ENCODE measurements around the gene HDHD3.

Gene HDHD3, protein sequence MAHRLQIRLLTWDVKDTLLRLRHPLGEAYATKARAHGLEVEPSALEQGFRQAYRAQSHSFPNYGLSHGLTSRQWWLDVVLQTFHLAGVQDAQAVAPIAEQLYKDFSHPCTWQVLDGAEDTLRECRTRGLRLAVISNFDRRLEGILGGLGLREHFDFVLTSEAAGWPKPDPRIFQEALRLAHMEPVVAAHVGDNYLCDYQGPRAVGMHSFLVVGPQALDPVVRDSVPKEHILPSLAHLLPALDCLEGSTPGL

DNA sequence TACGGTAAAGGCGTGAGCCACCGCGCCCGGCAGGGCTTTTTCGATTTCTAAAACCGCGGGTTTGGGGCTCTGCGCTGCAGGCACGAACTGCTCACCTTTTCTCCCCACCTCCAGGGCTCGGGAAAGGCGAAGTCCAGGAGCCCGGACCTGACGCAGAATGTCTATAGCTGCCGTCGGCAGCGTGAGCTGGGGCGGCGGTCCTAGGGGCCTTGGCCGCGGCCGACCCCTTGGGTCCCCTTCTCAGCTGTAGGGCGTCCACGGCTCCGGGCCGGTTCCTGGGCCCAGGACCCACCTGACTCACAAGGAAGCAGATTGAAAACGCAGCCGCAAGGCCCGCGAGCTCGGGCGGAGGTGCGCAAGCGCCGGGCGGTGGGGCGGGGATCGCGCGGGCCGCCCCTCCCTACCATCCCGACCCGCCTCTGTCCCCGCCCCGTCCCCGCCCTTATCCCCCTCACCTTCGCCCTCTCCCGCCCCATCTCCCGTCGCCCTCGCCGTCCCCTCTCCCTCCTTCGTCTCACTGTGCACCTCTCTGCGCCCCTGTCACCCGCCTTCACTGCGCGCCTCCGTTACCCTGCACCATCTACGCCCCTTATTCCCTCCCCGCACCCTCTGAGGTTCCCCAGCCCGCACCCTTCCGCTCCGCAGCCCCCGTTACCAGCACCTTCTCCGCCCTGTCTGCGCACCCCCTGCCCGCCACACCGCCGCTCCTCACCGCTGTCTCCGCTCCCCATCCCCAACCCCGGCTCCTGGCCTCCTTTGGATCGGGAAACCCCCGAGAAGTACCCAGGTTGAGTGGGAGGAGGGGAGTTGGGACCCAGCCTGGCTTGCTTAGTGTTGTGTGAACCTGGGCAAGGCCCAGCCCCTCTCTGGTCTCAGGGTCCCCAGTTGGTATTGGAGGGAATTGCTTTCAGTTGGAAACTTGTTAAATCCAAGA lies at the start of gene HDHD3:
HDHD3 (minus strand) TSS at position 353 of the 934 bp plus-strand sequence. CDS start 2,632 bp downstream, outside the sequence.
- H3K36me3 ChIP-seq (ENCODE audit: insufficient read depth, low read length) = no peaks in the 10 kb centered on the region
- no peak within 1 kb of the TSS for H3K27ac ChIP-seq
- H3K9me3 ChIP-seq (ENCODE audit: low read depth, low read length) = no peaks in the 10 kb centered on the region
- no peak for DNase-seq (ENCODE audit: low read depth, low spot score)
- H3K9ac ChIP-seq (ENCODE audit: insufficient read length) = peak within 1 kb of the TSS; percentile 81
- TF ChIP-seq EZH2 (IDR thresholded peaks at IDR 0.05) (no peak), POLR2AphosphoS5 (IDR thresholded peaks at IDR 0.05; ENCODE audit: borderline replicate concordance, low read depth, low read length) (peak; percentile 78), FOXP2 (optimal IDR thresholded peaks at IDR 0.05; ENCODE audit: control extremely low read depth, extremely low read length, insufficient read depth) (no peak)
- H3K4me3 ChIP-seq = peak within 1 kb of the TSS; percentile 87

DNA sequence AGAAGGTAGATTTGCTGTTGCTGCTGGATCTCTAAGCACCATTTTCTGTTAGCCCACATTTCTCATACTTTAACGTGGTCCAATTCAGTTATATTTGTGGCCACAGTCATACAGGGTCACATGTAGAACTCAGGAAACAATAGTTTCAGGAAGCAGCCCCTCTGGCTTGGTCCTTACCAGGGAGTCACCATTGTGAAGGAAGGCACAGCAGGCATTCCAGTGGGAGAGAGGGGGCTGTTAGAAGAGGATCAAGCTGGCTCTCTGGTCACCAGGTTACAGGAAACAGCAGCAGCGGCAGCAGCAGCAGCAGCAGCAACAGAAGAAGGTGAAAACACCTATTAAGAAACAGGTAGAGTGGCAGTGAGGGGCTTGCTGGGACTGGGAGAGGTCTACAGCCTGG lies 48.3 kb upstream of the HDHD3 start:
- H3K27ac ChIP-seq = no peak overlapping the region
- no peak overlapping the region for H3K9ac ChIP-seq (ENCODE audit: insufficient read length)
- TF ChIP-seq POLR2AphosphoS5 (IDR thresholded peaks at IDR 0.05; ENCODE audit: borderline replicate concordance, low read depth, low read length) (no peak), EZH2 (IDR thresholded peaks at IDR 0.05) (no peak), FOXP2 (optimal IDR thresholded peaks at IDR 0.05; ENCODE audit: control extremely low read depth, extremely low read length, insufficient read depth) (no peak)
- DNase-seq (ENCODE audit: low read depth, low spot score) = no peak
- no peaks in the 10 kb centered on the region for H3K36me3 ChIP-seq (ENCODE audit: insufficient read depth, low read length)
- H3K4me3 ChIP-seq = no peak overlapping the region
- H3K9me3 ChIP-seq (ENCODE audit: low read depth, low read length) = no peaks in the 10 kb centered on the region

DNA sequence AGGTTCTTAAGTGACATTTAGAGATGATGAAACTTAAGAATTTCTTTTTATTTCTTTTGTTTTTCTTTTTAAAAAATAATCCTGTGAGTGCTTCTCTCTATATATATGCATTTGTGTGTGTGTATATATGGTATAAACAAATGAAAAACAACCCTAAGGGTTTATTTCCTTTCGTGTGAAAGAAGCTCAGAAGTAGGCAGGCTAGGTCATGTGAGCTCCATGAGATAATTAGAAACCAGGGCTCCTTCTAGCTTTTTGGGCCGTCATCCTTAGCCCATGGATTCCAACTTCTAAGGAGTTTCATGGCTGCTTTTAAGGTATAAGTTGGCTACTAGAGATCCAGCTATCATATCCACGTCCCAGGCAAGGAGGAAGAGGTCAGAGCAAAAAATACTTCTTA lies 44.9 kb upstream of the HDHD3 start:
- Histone ChIP-seq H3K27ac (no peak overlapping the region), H3K9ac (ENCODE audit: insufficient read length) (no peak overlapping the region), H3K4me3 (no peak overlapping the region), H3K36me3 (ENCODE audit: insufficient read depth, low read length) (no peaks in the 10 kb centered on the region), H3K9me3 (ENCODE audit: low read depth, low read length) (no peaks in the 10 kb centered on the region)
- TF ChIP-seq POLR2AphosphoS5 (IDR thresholded peaks at IDR 0.05; ENCODE audit: borderline replicate concordance, low read depth, low read length) (no peak), EZH2 (IDR thresholded peaks at IDR 0.05) (no peak), FOXP2 (optimal IDR thresholded peaks at IDR 0.05; ENCODE audit: control extremely low read depth, extremely low read length, insufficient read depth) (no peak)
- no peak for DNase-seq (ENCODE audit: low read depth, low spot score)

DNA sequence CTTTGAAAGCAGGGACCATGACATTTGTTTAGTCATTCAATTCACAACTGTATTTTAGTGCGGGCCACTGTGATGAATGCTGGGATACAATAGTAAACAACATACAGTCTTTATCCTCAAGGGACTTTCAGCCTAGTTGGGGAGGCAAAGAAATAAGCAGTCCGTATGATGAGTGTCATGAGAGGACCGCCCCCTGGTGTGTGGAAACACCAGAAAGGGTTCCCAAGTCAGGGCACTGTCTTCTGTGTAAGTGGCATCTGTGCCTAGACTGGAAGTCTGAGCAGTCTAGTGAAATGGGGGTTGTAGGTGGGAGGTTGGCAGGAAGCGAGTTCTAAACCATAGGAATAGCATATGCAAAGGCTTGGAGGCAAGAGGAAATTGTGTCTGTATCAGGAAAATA lies 40.6 kb upstream of the HDHD3 start:
- H3K4me3 ChIP-seq = no peak overlapping the region
- no peaks in the 10 kb centered on the region for H3K9me3 ChIP-seq (ENCODE audit: low read depth, low read length)
- DNase-seq (ENCODE audit: low read depth, low spot score) = no peak
- H3K36me3 ChIP-seq (ENCODE audit: insufficient read depth, low read length) = no peaks in the 10 kb centered on the region
- H3K9ac ChIP-seq (ENCODE audit: insufficient read length) = no peak overlapping the region
- TF ChIP-seq FOXP2 (optimal IDR thresholded peaks at IDR 0.05; ENCODE audit: control extremely low read depth, extremely low read length, insufficient read depth) (no peak), POLR2AphosphoS5 (IDR thresholded peaks at IDR 0.05; ENCODE audit: borderline replicate concordance, low read depth, low read length) (no peak), EZH2 (IDR thresholded peaks at IDR 0.05) (no peak)
- no peak overlapping the region for H3K27ac ChIP-seq

DNA sequence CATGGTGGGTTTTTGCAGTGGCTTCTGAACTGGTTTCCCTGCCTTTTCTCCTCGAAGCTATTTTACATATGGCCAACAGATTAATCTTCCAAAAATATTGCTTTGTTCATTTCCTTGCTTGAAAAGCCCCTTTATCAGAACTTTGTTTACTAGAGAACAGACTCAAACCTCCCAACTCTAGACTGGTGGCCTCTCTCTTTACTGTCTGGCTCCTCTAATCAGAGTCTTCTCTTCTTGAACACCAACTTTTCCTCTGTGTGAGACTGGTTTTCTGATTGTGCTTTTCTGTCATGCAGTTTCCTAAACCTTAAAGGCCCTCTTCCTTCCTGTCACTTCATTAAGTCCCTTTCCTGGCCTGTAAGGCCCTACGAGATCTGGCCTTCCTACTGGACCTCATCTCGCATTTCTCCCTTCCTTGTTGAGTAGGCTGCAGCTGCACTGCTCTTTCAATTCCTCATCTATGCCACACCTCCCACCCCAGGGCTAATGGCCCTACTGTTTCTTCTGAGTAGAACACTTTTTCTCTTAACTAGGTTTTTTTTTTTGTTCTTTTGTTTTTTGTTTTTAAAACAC lies 39.4 kb upstream of the HDHD3 start:
- DNase-seq (ENCODE audit: low read depth, low spot score) = no peak
- Histone ChIP-seq H3K4me3 (no peak overlapping the region), H3K27ac (no peak overlapping the region), H3K9ac (ENCODE audit: insufficient read length) (no peak overlapping the region), H3K9me3 (ENCODE audit: low read depth, low read length) (no peaks in the 10 kb centered on the region), H3K36me3 (ENCODE audit: insufficient read depth, low read length) (no peaks in the 10 kb centered on the region)
- TF ChIP-seq POLR2AphosphoS5 (IDR thresholded peaks at IDR 0.05; ENCODE audit: borderline replicate concordance, low read depth, low read length) = no peak
- no peak for TF ChIP-seq FOXP2 (optimal IDR thresholded peaks at IDR 0.05; ENCODE audit: control extremely low read depth, extremely low read length, insufficient read depth)
- no peak for TF ChIP-seq EZH2 (IDR thresholded peaks at IDR 0.05)

DNA sequence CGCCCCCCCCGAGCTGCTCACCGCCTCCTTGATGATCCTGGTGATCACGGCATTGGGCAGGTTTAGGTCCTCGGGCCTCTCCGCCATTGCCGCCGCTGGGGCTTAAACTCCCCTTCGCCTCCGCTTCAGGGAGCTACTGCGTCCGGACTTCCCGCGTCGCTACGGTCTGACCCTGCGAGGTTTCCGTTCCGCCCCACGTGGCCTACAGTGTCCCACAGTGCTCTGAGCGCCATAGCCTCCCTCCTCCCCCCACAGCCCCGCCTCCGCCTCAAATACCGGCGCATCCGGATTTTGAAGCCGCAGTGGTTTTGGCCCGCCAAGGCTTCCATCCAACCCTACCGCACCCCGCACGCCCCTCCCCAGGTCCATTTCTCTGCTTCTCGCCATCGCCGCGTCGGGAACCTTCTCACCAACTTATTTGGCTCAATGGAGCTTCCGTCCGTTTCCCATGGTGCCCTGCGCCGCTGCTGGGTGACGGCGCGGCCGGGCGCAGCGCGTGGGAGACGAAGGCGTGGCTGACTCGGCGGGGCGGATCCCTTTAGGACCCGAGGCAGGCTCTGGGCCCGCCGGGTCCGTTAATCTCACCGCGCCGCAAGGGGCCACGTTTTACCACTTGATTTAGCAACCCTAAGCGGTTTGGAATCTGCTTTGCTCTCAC lies 33.5 kb upstream of the HDHD3 start, which contains the start of the genes C9orf43 and POLE3:
C9orf43 (plus strand) TSS at position 541 of the 658 bp plus-strand sequence. CDS start 2,747 bp downstream, outside the sequence.
POLE3 (minus strand) TSS at position 469 of the 658 bp plus-strand sequence; CDS start at position 87, 382 bp downstream.
- Histone ChIP-seq H3K9ac (ENCODE audit: insufficient read length) (peak within 1 kb of the TSS; percentile 98), H3K36me3 (ENCODE audit: insufficient read depth, low read length) (peaks cover 27% of the 10 kb centered on the region)
- peak; percentile 70 for TF ChIP-seq FOXP2 (optimal IDR thresholded peaks at IDR 0.05; ENCODE audit: control extremely low read depth, extremely low read length, insufficient read depth)
- TF ChIP-seq POLR2AphosphoS5 (IDR thresholded peaks at IDR 0.05; ENCODE audit: borderline replicate concordance, low read depth, low read length) = peak; percentile 84
- no peak for TF ChIP-seq EZH2 (IDR thresholded peaks at IDR 0.05)

DNA sequence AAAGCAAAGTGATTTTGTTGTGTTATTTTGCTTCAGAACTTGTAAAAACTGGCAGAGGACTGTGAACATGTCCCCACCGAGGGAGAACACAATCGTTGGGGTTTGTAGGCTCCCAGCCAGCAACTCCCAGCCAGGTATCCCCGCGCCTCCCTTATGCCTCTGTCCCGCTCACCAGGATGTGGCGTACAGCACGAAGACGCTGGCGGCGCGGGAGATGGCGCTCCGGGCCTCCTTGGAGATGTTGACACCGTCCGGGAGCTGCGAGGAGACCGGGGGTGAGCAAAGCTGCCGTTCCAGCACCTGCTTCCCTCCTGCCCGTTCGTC lies 33.1 kb upstream of the HDHD3 start:
- DNase-seq (ENCODE audit: low read depth, low spot score) = no peak
- peak overlapping the region; percentile 98 for H3K27ac ChIP-seq

More for the DNA sequence above, 33.5 kb upstream of the HDHD3 start, which contains the start of the genes C9orf43 and POLE3:
- Histone ChIP-seq H3K9me3 (ENCODE audit: low read depth, low read length) (no peaks in the 10 kb centered on the region), H3K4me3 (peak within 1 kb of the TSS; percentile 90), H3K27ac (peak within 1 kb of the TSS; percentile 98)
- DNase-seq (ENCODE audit: low read depth, low spot score) = peak; percentile 79

More for the DNA sequence above, 33.1 kb upstream of the HDHD3 start:
- TF ChIP-seq EZH2 (IDR thresholded peaks at IDR 0.05) = no peak
- TF ChIP-seq POLR2AphosphoS5 (IDR thresholded peaks at IDR 0.05; ENCODE audit: borderline replicate concordance, low read depth, low read length) = no peak
- TF ChIP-seq FOXP2 (optimal IDR thresholded peaks at IDR 0.05; ENCODE audit: control extremely low read depth, extremely low read length, insufficient read depth) = no peak
- H3K9me3 ChIP-seq (ENCODE audit: low read depth, low read length) = no peaks in the 10 kb centered on the region
- H3K9ac ChIP-seq (ENCODE audit: insufficient read length) = peak overlapping the region; percentile 98
- peaks cover 27% of the 10 kb centered on the region for H3K36me3 ChIP-seq (ENCODE audit: insufficient read depth, low read length)
- H3K4me3 ChIP-seq = peak overlapping the region; percentile 90
